ENCODE measurements around the gene DGKZ.

Gene DGKZ

DNA sequence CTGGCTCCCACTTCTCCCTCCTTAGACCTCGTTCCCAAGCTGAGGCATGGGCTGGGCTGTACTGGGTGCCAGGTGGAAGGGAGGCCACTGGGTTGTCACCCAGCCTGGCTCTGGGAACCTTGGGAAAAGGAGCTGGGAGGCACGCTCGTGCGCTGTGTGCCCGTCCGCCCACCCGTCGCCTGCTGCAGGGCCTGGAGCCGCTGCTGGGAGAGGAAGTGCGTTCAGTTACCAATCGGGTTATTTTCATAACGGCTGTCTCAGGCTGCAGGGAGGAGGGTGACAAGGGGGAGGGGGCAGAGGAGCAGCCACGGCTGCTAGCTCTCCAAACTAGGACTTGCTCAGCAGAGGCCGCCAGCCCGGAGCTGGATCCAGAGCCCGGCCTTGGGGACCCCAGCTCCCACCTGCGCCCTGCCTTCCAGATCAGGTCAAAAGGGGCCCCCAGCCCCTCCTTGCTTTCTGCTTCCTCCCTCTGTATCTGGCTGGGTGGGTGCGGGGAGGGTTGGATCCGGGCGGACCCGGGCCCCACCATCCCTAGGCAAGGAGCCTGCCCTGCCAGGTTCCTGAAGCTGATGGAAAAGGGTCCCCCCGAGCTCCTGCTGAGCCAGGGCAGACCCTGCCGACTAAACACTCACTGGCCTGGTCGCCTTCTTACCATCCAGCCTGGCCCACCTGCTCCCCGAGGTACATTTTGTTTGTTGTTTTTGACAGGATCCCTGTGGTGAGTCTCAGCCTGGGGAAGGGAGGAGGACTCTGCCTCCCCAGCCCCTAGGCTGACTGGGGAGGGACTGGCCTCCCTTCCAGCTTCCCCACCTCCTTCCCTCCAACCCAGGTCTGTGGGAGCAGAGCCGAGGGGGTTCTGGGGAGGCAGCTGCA lies 14.3 kb downstream of the DGKZ start:
- Histone ChIP-seq H3K4me3 (ENCODE audit: insufficient read depth, low read length, poor library complexity, severe bottlenecking) (no peak overlapping the region), H3K4me2 (ENCODE audit: low read depth, low read length, poor library complexity, severe bottlenecking) (no peak overlapping the region), H3K79me2 (ENCODE audit: insufficient read depth, low read length) (peaks cover 10% of the 10 kb centered on the region; the same call in 1 of the 2 replicates), H3K27ac (ENCODE audit: low read depth, low read length) (no peak overlapping the region), H2AFZ (ENCODE audit: low read depth, low read length, severe bottlenecking) (no peak overlapping the region), H3F3A (ENCODE audit: insufficient read depth) (no peaks in the 10 kb centered on the region), H4K20me1 (ENCODE audit: low read depth, low read length) (no peaks in the 10 kb centered on the region), H3K9me3 (ENCODE audit: insufficient read depth, low read length) (no peaks in the 10 kb centered on the region), H3K9ac (ENCODE audit: low read length) (0 out of 2 replicates have a peak overlapping the region, but pooled peaks have one; percentile 2), H3K27me3 (ENCODE audit: low read length) (no peaks in the 10 kb centered on the region), H3K36me3 (ENCODE audit: low read length) (no peaks in the 10 kb centered on the region), H3K9me2 (replicated peaks; ENCODE audit: insufficient read depth, low read length) (no peaks in the 10 kb centered on the region)
- TF ChIP-seq, protein P1, sequence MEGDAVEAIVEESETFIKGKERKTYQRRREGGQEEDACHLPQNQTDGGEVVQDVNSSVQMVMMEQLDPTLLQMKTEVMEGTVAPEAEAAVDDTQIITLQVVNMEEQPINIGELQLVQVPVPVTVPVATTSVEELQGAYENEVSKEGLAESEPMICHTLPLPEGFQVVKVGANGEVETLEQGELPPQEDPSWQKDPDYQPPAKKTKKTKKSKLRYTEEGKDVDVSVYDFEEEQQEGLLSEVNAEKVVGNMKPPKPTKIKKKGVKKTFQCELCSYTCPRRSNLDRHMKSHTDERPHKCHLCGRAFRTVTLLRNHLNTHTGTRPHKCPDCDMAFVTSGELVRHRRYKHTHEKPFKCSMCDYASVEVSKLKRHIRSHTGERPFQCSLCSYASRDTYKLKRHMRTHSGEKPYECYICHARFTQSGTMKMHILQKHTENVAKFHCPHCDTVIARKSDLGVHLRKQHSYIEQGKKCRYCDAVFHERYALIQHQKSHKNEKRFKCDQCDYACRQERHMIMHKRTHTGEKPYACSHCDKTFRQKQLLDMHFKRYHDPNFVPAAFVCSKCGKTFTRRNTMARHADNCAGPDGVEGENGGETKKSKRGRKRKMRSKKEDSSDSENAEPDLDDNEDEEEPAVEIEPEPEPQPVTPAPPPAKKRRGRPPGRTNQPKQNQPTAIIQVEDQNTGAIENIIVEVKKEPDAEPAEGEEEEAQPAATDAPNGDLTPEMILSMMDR (IDR thresholded peaks at IDR 0.05; ENCODE audit: insufficient read depth, low read length, poor library complexity, severe bottlenecking), result no peak
- TF ChIP-seq EZH2phosphoT487 (conservative IDR thresholded peaks at IDR 0.05; ENCODE audit: low read length), result no peak

DNA sequence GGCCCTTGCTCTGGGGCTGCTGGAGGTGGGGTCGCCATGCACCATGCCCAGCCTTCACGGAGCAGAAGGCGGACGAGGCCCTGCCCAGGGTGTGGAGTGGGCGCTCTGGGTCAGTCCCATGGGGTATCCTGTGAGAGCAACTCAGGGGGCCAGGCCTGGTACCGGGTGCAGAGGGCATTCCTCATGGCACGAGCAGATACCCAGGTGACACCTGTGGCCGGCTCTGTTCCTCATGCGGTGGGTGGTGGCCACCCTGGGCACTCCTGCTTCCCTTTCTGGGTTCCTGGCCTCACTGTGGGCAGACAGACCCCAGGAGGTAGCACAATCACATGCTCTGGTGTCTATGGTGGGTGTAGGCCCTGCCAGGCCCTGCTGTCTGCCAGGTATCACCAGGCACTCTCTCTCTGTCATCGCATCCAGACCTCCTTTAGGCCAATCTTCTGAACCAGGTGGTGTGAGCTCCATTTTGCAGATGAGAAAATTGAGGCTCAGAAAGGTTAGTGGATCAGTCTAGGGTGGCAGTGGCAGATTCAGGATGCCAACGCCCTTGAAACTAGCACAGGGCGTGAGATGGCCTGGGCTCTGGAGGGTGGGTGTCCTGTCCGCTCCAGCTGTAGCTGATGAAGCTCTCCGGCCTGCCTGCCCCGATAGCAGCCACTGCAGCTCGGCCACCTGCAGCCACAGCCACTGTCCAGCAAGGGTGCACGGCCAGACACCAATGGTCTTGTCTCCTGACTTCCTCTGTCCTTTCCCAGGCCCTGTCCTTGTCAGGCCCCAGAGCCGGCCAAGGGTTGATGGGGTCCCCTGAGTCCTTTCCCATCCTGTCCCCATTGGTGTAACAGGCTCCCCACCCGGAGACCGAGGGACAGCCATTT lies 15.1 kb downstream of the DGKZ start:
- no peak overlapping the region for H2AFZ ChIP-seq (ENCODE audit: low read depth, low read length, severe bottlenecking)
- H3K27ac ChIP-seq (ENCODE audit: low read depth, low read length), result no peak overlapping the region
- no peak overlapping the region for H3K4me2 ChIP-seq (ENCODE audit: low read depth, low read length, poor library complexity, severe bottlenecking)
- no peaks in the 10 kb centered on the region for H4K20me1 ChIP-seq (ENCODE audit: low read depth, low read length)
- no peaks in the 10 kb centered on the region for H3K36me3 ChIP-seq (ENCODE audit: low read length)
- H3K4me3 ChIP-seq (ENCODE audit: insufficient read depth, low read length, poor library complexity, severe bottlenecking), result no peak overlapping the region
- no peaks in the 10 kb centered on the region for H3K9me3 ChIP-seq (ENCODE audit: insufficient read depth, low read length)
- H3F3A ChIP-seq (ENCODE audit: insufficient read depth), result no peaks in the 10 kb centered on the region
- no peaks in the 10 kb centered on the region for H3K9me2 ChIP-seq (replicated peaks; ENCODE audit: insufficient read depth, low read length)
- H3K9ac ChIP-seq (ENCODE audit: low read length), result no peak overlapping the region
- H3K79me2 ChIP-seq (ENCODE audit: insufficient read depth, low read length), result 0 out of 2 replicates have a peak, but pooled peaks cover 4% of the 10 kb centered on the region
- no peak for TF ChIP-seq EZH2phosphoT487 (conservative IDR thresholded peaks at IDR 0.05; ENCODE audit: low read length)
- TF ChIP-seq, protein P1 (IDR thresholded peaks at IDR 0.05; ENCODE audit: insufficient read depth, low read length, poor library complexity, severe bottlenecking), result no peak
- no peaks in the 10 kb centered on the region for H3K27me3 ChIP-seq (ENCODE audit: low read length)

DNA sequence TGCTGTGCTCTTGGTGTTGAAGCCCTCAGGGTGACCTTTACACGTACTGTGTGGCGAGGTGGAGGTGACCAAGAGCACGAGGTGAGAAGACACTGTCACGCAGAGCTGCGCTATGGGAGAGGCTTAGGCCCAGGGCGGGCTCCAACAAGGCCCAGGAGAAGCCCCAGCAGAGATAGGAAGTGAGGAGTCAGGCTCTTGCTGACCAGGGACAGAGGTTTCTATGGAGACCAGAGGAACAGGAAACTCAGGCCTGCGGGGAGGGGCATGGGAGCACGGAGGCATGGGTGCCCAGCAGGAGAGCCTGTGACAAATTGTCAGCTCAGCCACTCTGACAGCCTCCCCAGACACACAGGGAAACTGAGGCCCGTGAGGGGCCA lies 15.8 kb downstream of the DGKZ start:
- Histone ChIP-seq H3K4me2 (ENCODE audit: low read depth, low read length, poor library complexity, severe bottlenecking) (no peak overlapping the region), H3K9ac (ENCODE audit: low read length) (no peak overlapping the region), H3F3A (ENCODE audit: insufficient read depth) (no peaks in the 10 kb centered on the region), H3K9me3 (ENCODE audit: insufficient read depth, low read length) (no peaks in the 10 kb centered on the region), H3K4me3 (ENCODE audit: insufficient read depth, low read length, poor library complexity, severe bottlenecking) (no peak overlapping the region), H4K20me1 (ENCODE audit: low read depth, low read length) (no peaks in the 10 kb centered on the region), H2AFZ (ENCODE audit: low read depth, low read length, severe bottlenecking) (no peak overlapping the region), H3K27me3 (ENCODE audit: low read length) (no peaks in the 10 kb centered on the region), H3K9me2 (replicated peaks; ENCODE audit: insufficient read depth, low read length) (no peaks in the 10 kb centered on the region), H3K36me3 (ENCODE audit: low read length) (no peaks in the 10 kb centered on the region), H3K79me2 (ENCODE audit: insufficient read depth, low read length) (0 out of 2 replicates have a peak, but pooled peaks cover 4% of the 10 kb centered on the region), H3K27ac (ENCODE audit: low read depth, low read length) (no peak overlapping the region)
- TF ChIP-seq, protein P1 (IDR thresholded peaks at IDR 0.05; ENCODE audit: insufficient read depth, low read length, poor library complexity, severe bottlenecking), result no peak
- no peak for TF ChIP-seq EZH2phosphoT487 (conservative IDR thresholded peaks at IDR 0.05; ENCODE audit: low read length)
